ENCODE measurements around the gene BBOX1.

The BBOX1 gene

GRCh38 chr11:27076121-27076589 lies 35.5 kb downstream of the BBOX1 start:
- ATAC-seq: peak; percentile 76

GRCh38 chr11:27081056-27081455 lies 40.4 kb downstream of the BBOX1 start:
- no peak for ATAC-seq
- TF ChIP-seq RARB (CRISPR knock-in tag; IDR thresholded peaks at IDR 0.05): no peak
- no peak for TF ChIP-seq ZC3H10 (CRISPR knock-in tag; IDR thresholded peaks at IDR 0.05)
- TF ChIP-seq ZNF70 (CRISPR knock-in tag; IDR thresholded peaks at IDR 0.05): no peak
- TF ChIP-seq ZFP30 (CRISPR knock-in tag; IDR thresholded peaks at IDR 0.05): no peak
- TF ChIP-seq ESRRG (CRISPR knock-in tag; IDR thresholded peaks at IDR 0.05): no peak
- no peak for TF ChIP-seq TOX (CRISPR knock-in tag; IDR thresholded peaks at IDR 0.05; ENCODE audit: borderline replicate concordance)
- no peak for TF ChIP-seq GLIS3 (CRISPR knock-in tag; IDR thresholded peaks at IDR 0.05)
- no peak for TF ChIP-seq TCF4 (CRISPR knock-in tag; IDR thresholded peaks at IDR 0.05; ENCODE audit: borderline replicate concordance)
- no peak for TF ChIP-seq TSHZ2 (CRISPR knock-in tag; IDR thresholded peaks at IDR 0.05)
- TF ChIP-seq ISL1 (CRISPR knock-in tag; IDR thresholded peaks at IDR 0.05): no peak
- no peak for TF ChIP-seq PPARA (CRISPR knock-in tag; IDR thresholded peaks at IDR 0.05; ENCODE audit: borderline replicate concordance)

More at GRCh38 chr11:27076121-27076589, 35.5 kb downstream of the BBOX1 start:
- TF ChIP-seq PATZ1 (CRISPR knock-in tag; IDR thresholded peaks at IDR 0.05; ENCODE audit: borderline replicate concordance) (no peak), CREB5 (CRISPR knock-in tag; IDR thresholded peaks at IDR 0.05; ENCODE audit: low read depth) (no peak), GLIS3 (CRISPR knock-in tag; IDR thresholded peaks at IDR 0.05) (no peak), CSRNP3 (CRISPR knock-in tag; IDR thresholded peaks at IDR 0.05) (no peak), ESRRG (CRISPR knock-in tag; IDR thresholded peaks at IDR 0.05) (no peak), TCF4 (CRISPR knock-in tag; IDR thresholded peaks at IDR 0.05; ENCODE audit: borderline replicate concordance) (no peak), SNAI2 (CRISPR knock-in tag; IDR thresholded peaks at IDR 0.05) (no peak), TSHZ2 (CRISPR knock-in tag; IDR thresholded peaks at IDR 0.05) (no peak), CSDC2 (CRISPR knock-in tag; IDR thresholded peaks at IDR 0.05) (no peak), OSR1 (CRISPR knock-in tag; IDR thresholded peaks at IDR 0.05) (no peak), ZNF8 (CRISPR knock-in tag; IDR thresholded peaks at IDR 0.05) (no peak), BACH2 (CRISPR knock-in tag; IDR thresholded peaks at IDR 0.05; ENCODE audit: borderline replicate concordance) (no peak), ZFP3 (CRISPR knock-in tag; IDR thresholded peaks at IDR 0.05) (no peak), POU6F1 (CRISPR knock-in tag; IDR thresholded peaks at IDR 0.05; ENCODE audit: borderline replicate concordance, low read depth) (no peak), ZC3H10 (CRISPR knock-in tag; IDR thresholded peaks at IDR 0.05) (no peak)
